GM11168 (cell line): ENCODE results near the gene RBM18.

Source experiments
- in situ Hi-C: fragments of 300-500 bp; cut with MboI; formaldehyde crosslinking; loops from one replicate; pipeline ENCODE4 v1.12.0; 2022; ENCODE audit warnings: low sequenced_read_pairs; ENCODE audit not compliant: unreplicated experiment

RBM18 gene, protein sequence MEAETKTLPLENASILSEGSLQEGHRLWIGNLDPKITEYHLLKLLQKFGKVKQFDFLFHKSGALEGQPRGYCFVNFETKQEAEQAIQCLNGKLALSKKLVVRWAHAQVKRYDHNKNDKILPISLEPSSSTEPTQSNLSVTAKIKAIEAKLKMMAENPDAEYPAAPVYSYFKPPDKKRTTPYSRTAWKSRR

GRCh38 chr9:122264360-122265148, at the start of gene RBM18, which contains the start of gene MRRF:
Gene RBM18 (minus strand): TSS chr9:122264840. CDS start chr9:122261492, 3,348 bp downstream.
Gene MRRF (plus strand): TSS chr9:122264882. CDS start chr9:122270892, 6,010 bp downstream.
- in situ Hi-C loops = no loop called here

DNA sequence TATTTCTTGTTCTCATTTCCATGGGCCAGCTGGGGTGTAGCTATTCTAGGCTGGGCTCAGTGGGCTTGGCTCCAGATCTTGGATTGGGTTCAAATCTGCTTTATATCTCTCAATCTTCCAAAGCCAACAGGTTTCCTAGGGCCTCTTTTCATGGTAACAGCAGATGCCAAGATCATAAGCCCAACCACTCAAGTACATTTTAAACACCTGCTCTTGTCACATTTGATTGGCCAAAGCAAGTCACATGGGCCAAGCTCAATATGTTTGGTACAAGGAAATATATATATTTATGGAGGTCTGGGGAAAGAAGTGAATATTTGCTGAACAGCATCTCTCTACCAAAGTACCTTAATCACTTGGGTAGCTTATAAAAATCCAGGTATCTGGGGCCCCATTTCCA, 49.5 kb upstream of the RBM18 start:
- in situ Hi-C loops = no loop called here

DNA sequence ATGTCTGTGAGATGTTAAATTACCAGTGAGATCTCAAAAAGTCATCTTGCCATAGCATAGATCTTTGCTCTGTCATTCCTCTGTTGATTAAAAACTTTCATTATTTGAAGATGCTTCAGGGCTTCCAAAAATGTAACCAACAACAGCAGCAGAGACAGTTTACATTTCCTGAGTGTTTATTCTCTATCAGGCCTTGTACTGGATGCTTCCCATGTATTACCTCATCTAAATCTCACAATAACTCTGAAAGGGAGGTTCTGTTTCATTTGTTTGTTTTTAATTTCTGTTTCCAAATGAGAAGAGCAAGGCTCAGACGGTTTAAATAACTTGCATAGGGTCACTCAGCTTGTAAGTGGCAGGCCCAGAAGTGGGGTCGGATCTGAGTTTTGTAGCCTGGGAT, 45.2 kb upstream of the RBM18 start:
- in situ Hi-C loops = no loop called here

GRCh38 chr9:122307925-122308324, 43.3 kb upstream of the RBM18 start:
- in situ Hi-C loops = no loop called here

- in situ Hi-C loops = no loop called here
Observed at GRCh38 chr9:122307061-122307460, 42.4 kb upstream of the RBM18 start.

GRCh38 chr9:122302237-122303093, 37.8 kb upstream of the RBM18 start:
- in situ Hi-C loops = no loop called here

GRCh38 chr9:122297512-122297911, 32.9 kb upstream of the RBM18 start:
- in situ Hi-C loops = no loop called here

DNA sequence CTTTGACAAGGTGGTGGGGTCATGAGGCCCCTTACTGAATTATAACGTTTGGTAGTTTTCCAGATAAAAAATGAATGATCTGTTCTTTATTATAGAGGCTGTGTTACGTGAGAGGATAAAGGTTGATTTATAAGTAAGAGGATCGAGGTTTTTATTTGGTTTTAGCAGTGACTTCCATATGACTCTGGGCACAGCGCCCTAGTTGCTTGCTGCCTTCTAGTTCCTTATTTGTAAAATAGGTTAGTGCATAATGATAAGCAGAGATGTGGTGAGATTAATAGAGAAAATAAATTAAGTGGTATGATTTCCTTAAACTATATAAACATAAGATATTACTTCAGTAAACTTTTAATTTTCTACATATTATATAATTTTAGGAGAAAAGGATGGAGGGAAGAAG, 29.9 kb upstream of the RBM18 start:
- in situ Hi-C loops = no loop called here

- in situ Hi-C loops = no loop called here
Observed at GRCh38 chr9:122291458-122291857, 26.8 kb upstream of the RBM18 start.

GRCh38 chr9:122287214-122287720, 22.6 kb upstream of the RBM18 start:
- in situ Hi-C loops = no loop called here

GRCh38 chr9:122286764-122287163, 22.1 kb upstream of the RBM18 start:
- in situ Hi-C loops = no loop called here

DNA sequence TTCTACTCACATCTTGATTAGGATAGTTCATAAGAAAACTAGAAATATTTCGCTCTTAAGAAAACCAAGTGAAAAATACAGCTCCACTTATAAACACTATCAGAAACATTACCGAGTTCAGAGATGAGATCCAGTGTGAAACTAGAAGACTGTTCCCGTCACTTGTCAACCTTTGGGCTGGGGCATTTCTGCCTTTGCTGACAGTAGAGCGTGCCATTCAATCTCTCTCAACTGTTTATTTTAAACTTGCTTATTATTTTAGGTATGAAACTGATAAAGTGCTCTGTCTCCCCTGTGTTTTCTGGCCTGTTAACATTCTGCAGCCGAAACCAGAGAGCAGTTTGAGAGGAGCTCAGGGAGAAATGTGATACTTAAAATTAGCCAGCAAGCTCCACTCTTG, 16.7 kb upstream of the RBM18 start:
- in situ Hi-C loops = no loop called here

- in situ Hi-C loops = no loop called here
Observed at GRCh38 chr9:122277285-122277897, 12.8 kb upstream of the RBM18 start.

- in situ Hi-C loops = no loop called here
Observed at GRCh38 chr9:122276096-122276495, 11.5 kb upstream of the RBM18 start.

DNA sequence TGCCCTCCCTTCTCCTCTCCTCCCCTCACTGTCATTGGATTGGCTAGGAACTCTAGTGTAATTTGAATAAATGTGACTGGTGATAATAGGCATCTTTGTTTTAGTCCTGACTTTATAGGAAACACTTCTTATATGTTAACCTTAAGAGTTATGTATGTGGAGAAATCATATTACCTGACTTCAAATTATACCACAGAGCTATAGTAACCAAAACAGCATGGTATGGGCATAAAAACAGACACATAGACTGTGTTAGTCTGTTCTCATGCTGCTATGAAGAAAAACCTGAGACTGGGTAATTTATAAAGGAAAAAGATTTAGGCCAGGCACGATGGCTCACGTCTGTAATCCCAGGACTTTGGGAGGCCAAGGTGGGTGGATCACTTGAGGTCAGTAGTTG, 9.4 kb upstream of the RBM18 start:
- in situ Hi-C loops = no loop called here

- in situ Hi-C loops = no loop called here
Observed at GRCh38 chr9:122268041-122268814, 3.6 kb upstream of the RBM18 start.

DNA sequence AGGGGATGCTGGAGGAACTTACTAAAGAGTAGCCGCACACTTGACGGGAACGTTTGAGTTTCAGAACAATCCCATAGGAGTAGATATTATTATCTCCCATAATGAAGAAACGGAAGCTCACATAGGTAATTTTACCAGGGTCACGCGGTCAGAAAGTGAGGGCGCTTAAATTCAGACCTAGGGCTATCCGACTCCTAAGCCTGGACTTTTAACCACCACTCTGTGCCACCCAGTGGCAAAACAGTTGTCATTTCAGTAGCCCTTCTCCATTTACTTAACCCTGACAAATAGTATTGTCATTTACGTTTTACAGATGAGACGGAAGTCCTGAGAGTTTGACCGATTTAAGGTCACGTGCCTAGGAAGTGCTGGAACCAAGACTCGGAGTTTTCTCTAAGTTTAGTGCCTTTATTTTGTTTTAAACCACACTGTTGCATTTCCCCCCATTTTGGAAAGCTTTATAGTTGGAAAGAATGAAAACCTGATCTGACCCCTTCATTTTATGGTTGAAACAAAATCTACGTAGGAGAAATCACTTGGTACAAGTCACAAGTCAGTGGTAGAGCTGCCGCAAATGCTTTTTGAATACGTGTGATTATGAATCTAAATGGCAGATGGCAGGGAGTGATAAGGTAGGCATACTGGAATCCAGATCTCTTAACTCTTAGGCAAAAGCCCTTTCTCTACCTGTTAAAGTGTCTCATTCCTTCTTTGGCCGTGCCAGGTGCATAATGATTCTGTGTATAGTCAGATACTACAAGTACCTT, 692 bp upstream of the RBM18 start:
- in situ Hi-C loops = no loop called here

- in situ Hi-C loops = no loop called here
Observed at GRCh38 chr9:122263699-122264349, 816 bp downstream of the RBM18 start.
